ENCODE data around the gene CCDC50.

The CCDC50 gene

DNA sequence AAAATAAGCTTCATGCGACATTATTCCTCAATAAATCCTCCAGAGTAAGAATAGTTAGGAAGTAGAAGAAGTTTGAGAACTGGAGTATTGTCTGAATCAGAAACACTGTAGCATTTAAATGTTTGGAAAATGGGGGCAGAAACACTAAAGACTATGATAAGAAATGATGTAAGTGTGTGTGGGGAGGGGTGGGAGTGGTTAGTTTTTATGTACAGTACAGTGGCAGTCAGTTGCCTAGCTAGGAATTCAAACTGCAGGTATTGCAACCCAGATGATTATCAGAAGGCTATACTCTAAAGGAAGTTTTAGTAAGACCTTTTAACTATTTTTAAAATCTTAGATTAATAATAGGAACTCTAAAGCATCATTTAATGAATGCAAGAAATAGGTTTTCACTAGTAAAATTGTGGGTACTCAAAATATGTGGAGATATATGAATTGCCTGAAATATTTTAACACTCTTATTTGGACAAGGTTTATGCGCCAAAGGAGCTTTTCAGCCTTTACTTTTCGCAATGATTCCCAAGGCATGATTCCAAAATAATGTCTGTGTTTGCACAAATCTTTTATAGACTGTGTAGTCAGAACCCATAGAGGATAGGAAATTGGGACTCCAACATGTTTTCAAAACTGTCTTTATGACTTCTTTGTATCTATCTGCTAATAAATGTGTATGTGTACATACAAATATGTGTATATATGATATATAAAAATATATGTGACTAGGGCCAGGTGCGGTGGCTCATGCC, 8.0 kb upstream of the CCDC50 start:
- no peak for DNase-seq

DNA sequence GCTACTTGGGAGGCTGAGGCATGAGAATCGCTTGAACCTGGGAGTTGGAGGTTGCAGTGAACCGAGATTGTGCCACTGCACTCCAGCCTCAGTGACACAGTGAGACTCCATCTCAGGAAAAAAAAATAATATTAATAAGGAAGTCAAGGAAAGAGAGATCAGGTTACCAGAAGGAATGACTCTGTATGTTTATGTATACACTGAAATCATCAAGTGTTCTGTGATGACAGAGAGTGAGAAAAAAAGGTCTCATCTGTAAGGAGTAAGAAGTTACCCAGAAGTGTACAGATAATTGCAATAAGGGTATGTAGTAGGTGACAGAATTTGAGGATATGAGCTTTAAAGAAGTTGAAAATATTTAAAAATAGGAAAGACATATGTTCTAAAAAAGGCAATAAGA, 4.3 kb upstream of the CCDC50 start:
- no peak for DNase-seq

DNA sequence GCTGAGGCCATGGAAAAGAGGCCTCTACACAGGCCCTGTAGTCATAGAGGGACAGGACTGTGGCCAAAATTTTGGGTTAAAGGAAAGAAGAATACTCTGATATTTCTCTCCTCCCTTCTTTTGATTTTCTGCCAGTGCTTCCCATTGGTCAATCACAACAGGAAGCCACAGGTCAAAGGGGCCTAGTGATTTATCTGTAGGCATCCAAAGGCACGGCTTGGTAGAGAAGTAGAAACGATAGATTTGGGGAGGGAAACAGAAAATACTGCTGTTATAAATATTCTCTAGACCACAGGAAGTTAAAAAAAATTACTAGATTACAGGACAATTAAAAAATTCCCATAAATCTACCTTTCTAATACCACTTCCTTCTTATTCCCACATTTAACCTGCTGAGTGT, 1.7 kb upstream of the CCDC50 start:
- no peak for DNase-seq

DNA sequence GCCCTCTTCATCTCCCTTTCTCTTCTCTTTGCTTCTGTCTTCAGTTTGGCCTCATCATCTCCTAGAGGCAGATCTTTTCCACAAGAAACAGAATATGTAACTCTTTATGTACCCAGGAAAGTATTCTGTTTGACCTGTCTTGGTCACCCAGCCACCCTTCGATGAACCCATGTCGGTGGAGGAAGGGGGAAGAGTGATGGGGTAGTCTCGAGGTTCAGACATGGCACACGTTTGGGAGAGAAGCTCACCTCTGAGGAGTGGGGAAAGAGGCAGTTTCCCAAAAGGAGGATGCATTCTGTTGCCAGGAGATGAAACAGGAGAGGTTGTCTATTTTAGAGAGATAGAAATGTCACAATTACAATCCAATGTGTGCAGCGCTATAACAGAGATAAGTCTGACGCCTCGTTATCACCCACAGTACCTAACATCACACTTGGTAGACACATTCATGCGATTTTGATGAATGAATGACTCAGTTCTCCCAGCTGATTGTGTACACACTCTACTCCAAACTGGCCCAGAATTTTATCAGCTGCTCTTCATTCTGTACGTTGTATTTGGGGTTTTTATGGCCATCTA, 722 bp upstream of the CCDC50 start:
- DNase-seq: no peak

DNA sequence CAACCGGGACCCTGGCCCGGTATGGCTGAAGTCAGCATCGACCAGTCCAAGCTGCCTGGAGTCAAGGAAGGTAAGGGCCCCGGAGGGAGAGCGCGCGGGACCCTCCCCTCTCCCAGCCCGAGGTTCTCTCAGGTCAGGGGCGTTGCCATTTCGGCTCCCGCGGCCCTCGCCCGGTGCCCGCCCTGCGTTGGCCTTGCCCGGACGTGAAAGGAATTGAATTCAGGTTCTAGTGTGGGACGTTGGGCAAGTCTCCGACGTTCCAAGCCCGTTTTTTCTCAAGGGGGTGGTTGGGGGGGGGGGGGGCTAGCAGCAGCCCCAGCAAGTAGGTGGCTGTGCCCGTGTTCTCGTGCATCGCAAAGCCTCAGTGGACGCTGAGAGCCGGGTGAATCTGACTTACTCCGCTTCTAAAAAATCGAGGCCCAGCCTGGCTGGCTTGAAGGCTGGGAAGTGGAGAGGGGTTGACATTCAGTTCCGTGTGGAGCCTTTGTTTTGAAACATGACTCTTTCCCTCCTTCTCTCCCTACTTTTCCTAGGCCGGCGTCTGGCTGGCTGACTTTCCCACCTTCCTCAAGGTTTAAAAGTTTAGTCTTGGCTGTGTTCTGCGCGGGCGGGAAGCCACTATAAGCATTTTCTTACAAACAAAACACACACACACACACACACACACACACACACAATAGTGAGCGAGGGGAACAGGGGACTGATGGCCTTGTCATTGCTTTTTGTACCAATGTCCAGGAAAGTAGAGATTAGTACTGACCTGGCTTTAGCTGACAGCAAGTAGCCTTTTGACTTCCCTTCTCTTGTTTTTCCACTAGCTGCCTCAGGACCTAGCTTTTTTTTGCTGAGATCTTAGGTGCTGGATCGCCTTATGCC, 698 bp downstream of the CCDC50 start, which contains the start of gene UTS2B:
TSS of gene UTS2B (minus strand) at position 873 of the 876 bp plus-strand sequence. CDS start 48,337 bp downstream, outside the sequence.
- DNase-seq: peak; percentile 26 to 50

DNA sequence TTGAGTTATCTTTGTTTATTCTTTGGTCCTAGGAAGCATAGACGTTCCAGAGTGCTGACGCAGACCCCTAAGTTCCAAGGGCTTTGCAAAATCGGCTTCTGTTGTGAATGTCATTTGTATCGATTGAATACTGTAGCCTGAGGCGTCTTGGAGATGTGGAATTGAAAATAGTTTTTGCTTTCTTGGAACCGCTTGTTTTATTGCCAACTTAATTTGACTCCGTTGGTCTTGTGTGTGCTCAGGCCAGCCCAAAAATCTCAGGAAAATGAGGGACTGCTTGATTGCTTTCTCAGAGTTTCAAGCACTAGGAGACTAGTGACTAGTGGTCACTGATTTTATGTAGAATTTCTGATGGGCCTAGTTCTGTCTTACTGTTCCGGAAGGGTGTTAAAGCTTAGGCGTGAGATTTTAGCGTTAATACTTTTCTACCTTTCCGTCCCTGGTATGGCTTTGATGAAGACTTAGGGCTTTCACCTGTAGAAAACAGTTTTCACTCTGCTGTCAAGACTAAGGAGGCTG, 1.4 kb downstream of the CCDC50 start:
- DNase-seq: no peak

DNA sequence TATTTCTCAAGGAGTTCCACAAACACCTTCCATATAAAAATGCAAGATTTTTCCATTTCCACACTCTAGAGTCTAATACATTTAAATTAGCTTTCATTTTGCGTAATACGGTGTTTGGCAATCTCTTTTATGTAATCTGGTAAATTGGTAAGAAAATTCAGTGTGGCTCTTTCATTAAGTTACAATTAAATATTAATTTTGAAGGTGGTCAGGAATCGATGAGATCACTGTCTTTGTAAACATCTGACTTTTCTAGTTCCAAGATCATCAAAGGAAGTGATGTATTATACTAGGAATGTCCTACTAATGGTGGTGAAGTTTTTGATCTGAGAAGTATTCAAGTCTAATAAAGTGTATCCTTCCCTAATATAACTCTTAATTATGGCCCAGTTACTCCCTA, 2.2 kb downstream of the CCDC50 start:
- no peak for DNase-seq

DNA sequence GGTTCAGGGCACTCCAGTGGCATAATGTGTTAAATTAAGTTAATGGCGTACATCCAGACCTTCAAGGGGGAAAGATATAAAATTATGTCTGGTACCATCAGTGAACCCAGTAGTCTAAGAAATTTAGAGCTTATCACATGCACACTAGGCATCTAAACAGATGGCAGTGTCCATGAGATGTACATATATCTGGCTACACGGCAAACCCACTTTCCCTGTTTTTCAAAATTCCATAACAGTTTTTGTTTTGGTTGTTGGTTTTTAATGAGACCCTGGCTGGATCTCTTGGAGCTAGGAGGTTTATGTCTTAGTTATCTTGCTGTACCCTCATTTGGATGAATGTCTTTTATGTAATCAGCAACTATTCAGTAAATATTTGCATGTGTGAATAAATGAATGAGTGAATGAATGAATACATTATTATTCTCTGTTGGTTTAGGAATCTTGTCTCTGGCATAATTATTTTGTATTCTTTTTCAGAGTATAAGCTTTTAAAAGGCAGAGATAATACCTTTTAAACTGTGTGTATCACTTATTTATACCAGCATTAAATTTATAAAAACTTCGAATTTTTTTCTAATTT, 4.2 kb downstream of the CCDC50 start:
- no peak for DNase-seq

DNA sequence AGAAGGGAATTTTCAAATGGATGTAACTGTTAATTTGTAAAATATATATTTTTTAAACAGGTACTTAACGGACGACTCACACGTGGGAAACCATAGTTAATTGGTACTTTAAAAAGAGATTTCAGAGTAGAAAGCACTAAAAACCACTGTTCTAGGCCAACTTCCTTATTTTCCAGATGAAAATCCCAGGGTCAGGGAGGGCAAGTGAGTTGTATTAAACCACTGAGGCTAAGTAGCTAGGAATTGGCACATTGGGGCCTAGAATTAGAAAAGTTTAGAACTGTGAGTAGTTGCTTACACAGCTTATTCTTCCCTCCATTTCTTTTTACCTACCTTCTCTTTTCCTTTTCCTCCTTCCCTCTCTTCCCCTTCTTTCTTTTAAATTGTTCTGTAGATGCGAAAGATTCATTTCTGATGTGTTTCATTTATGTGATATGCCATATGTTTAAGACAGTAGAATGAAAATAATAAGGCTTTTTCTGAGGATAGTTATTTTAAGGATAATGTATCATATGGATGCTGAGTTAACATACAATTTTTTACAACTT, 5.2 kb downstream of the CCDC50 start:
- no peak for DNase-seq

DNA sequence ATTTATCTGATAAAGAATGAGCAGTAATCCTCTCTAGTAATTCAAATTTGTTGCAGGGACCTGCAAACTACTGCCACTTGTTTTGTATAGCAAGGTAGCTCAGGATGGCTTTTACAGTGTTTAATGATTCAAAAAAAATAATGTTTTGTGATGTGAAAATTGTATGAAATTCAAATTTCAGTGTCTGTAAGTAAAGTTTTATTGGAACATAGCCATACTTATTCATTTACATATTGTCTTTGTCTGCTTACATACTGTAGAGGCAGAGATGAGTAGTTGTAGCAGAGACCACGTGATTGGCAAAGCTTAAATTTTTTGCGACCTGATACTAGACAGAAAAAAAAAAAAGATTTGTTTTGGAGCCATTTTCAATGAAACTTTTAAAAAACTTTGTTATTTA, 7.6 kb downstream of the CCDC50 start:
- DNase-seq: no peak

DNA sequence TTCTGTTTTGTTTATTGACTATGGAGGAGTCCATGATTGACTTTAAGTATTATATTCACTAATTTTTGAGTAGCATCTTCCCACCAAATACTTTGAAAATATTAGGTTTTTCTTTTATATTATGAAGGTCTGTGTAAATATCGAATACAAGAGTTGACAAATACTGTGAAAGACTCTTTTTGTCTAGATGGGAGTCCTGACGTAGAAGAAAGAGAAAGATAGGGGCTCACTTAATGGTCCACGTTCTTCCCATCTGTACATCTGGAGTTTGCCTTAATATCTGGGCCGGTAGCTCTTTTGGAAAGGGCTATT, 8.9 kb downstream of the CCDC50 start:
- DNase-seq: no peak

DNA sequence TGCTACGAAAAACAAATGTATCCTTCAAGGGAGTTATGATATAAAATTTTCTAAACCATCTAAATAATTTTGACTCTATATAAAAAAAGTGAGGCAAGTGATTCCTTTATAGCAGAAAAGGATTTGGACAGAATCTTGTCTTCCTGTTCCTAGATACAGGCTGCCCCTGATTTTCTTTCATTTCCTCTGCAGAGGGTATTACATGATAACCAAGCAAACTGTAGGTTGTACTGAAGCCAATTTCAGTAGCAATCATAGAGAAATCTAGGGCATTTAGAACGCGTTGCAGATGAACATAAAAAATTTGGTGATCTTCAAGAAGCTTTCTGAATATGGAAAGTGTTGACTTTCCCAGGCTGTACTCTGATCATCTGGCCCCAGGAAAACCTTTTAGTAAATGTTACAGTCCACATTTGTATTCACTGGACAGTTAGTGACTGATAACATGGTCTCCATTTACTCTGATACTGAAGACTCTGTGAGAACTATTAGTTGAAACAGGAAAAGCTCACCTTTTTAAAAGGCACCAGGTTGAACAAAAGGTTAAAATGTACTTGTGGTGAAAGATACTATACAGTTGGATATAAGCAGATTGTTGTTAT, 10.2 kb downstream of the CCDC50 start:
- no peak for DNase-seq

DNA sequence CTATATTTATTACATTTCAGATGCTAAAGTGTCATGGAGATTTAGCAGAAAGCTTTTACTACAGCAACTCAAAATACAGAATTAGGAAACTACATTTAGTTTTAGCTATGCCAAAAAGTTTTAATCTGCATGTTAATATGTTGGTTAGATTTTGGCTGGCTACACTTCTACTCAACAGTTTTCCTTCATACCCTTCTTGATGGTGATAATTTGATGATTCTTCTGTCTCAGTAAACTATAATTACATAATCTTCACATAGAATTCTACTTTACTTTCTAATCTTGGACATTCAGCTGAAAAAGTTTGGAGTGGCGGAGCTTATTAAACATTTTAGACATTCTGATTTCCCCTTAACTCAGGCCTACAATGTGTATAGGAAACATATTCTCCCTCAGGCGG, 11.2 kb downstream of the CCDC50 start:
- no peak for DNase-seq

DNA sequence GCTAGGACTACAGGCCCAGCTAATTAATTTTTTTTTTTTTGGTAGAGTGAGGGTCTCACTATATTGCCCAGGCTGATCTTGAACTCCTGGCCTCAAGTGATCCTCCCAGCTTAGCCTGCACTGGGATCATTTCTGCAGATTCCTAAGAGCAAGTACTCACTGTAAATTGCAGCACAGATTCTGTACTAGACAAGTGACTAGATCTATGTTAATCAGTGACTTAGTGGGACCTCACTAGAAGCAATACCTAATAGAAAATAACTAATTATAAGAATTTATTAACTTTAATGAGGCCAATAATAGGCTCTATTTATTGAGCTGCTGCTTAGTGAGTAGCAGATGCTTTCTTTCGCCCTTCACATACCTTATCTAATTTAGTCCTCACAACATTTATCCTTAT, 11.8 kb downstream of the CCDC50 start:
- DNase-seq: no peak

DNA sequence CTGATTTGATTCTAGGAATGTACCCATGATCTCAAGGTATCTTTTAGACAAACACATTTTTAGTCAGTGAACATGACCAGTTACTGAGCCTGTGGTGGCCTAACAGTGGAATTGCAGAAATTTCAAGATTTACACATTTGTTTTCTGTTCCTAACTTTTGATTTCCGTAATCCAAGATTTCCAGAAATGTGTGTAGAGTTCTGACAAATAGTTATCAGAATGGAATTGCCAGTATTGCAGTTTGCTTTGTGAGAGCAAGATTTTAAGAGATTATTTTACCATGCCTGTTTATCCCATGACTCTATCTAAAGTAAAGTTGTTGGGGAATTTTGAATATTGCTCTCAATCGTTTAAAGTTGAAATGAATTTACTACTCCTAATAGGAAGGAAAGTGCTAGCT, 12.8 kb downstream of the CCDC50 start:
- DNase-seq: no peak

DNA sequence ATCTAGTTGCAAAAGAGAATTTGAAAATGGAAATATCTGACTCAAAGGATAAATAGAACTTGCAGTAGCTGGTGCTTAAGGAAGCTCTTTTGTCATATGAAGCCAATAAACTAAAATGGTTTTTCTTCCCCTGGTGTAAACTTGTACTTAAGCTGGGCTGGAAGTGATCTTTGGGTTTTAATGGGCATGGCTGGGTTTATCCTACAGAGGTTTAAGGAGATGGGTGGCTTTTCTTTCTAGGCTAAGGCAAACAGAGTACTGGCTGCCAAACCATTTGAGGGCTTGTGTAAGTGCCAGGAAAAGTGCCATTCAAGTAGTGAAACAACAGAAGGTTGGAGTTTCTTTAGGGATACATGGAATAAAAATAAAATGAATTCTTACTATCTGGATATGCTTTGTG, 13.2 kb downstream of the CCDC50 start:
- no peak for DNase-seq

DNA sequence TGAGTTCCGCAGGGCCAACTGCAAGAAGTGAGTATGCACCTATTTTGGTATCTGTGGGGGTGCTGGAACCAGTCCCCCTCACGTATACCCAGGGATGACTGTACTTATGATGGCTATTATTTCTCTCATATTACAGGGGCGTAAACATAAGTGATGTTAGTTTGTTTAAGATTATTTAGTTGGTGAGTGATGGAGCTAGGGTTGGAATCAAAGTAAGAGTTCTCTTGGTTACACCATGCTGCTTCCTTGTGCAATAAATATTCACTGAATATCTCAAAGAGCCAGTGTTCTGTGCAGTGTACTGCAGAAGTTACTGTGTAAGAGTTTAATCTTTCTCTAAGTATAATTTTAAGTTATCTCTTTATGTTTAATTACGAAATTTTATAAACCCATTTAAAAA, 13.9 kb downstream of the CCDC50 start:
- no peak for DNase-seq

DNA sequence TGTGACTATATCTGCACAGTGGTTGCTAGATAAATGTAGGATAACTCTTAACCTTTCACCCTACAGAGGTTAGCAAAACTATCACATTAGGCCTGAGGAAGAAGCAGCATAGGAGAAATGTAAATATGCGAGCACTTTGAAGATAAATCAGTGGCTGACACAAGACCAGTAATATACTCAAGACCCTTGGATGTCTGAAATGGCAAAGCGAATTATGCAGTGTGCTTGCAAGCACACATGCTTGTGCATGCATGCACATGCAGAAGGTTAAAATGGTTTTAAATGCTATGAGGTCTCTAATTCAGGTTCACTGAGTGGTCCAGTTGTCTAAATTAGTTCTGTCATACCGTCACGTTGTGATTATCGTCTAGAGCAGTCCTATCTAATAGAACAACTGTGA, 14.7 kb downstream of the CCDC50 start:
- DNase-seq: no peak

DNA sequence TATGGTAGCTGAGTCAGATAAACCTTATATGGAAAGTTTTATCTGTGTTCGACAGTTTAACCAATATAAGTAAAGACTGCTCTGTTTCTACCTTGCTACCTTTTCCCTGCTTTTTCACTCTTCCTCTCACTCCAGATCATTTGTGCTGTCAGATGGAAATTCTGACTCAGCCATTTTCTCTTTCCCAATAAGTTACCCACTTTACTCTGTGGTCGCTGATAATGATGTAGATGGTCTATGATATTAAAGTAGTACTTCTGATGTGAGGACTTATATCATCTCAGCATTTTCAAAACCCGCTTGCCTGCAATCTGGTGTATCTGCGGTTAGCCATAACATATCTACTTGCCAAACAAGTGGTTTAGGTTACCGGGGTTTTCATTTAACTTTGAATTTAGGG, 16.1 kb downstream of the CCDC50 start:
- DNase-seq: no peak

DNA sequence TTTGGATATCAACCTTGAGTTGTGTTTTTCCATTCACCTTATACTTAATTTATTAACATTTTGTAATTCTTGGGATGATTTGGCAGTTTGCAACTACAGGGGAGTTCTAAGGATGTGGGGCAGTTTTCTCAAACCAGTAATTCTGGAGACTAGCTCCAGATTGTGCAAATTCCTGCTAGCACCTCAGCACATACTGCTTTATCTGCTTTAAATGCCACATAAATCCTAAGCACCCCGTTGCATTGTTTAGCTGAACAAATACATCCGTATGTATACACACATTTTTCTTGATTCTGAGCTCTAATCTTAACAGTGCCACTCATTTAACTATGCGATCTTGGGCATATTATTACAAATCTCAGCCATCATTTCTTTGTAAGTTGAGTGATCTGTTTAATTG, 18.0 kb downstream of the CCDC50 start:
- no peak for DNase-seq

DNA sequence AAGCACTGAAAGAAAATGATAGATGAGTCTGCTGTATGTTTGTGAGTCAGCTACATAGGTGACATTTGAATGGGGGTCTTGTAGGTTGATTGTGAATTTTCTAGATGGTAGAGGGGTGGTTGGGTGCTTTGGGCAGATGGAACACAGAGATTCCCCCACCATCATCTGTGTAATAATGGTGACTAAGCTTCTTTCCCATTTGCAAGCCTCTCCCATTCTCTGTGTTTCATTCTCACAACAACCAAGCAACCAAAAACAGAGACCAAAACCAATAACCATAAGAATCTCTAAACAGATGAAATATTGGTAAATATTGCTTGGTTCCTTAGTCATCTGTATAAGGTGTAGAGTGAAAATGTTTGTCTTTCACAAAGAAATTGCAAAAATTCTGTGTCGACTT, 18.9 kb downstream of the CCDC50 start:
- DNase-seq: no peak

DNA sequence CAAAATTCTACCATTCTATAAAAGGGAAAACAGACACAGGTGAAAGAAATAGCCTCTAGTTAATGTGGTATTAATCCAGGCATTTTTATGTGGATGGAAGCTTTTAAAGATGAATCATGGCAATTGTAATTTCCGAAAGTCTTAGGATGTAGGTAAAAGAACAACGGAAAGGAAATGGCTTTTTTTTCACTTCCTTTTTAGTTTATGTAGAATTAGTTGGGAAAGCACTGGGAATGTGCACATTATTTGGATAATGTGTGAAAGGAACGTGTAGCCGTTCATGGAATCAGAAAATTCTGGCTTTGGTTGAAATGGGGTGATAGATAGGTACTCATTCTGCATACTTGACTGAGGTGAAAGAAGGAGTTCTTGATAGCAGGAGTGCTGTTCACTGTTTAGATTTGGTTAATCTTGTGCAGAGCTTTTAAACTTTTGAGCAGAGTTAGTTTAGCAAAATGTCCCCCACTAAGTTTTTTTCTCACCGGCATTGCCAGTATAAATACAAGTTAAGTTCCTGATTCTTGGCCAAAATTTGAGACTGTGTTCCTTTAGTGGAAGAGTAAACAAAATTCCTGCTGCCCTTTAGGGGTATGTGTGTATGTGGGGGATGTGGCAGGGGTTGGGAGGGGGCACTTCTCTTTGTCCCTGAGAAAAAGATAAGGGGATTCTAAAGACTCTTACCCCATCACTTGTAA, 21.3 kb downstream of the CCDC50 start:
- no peak for DNase-seq
